GM12878 (cell line): Measurements from ENCODE around the gene IGF1R. TPM values are rescaled to one million over a fixed set of nuclear protein-coding genes. Genes with fewer than 3 reads are reported as not detected.

Source experiments
- ATAC-seq: fragments of 200-7000 bp; cut with Tn5 transposase; 3 replicates; pipeline ENCODE4 v1.9.1; 2020; ENCODE audit warnings: mild to moderate bottlenecking, moderate library complexity
- BruUV-seq: library from RNA; stranded (reverse); fragments of 400-500 nt; replicated peaks from 2 replicates; lab custom pipeline; 2021; lab: Mats Ljungman, UMichigan
- CTCF ChIA-PET: fragments of 300-600 bp; sonication (Branson Sonifier 250); formaldehyde crosslinking; extraction: SDS; loops from one replicate; lab custom pipeline; 2021; ENCODE audit warnings: inconsistent platforms; lab: Yijun Ruan, JAX
- POLR2A ChIA-PET: fragments of 350-600 bp; formaldehyde crosslinking; extraction: SDS; loops from one replicate; lab custom pipeline; 2021; ENCODE audit warnings: inconsistent platforms; lab: Charles Lee
- RAD21 ChIA-PET: fragments of 300-600 bp; sonication (Branson Sonifier 250); formaldehyde crosslinking; loops from one replicate; lab custom pipeline; 2023; ENCODE audit warnings: antibody characterized with exemption; ENCODE audit not compliant: unreplicated experiment; lab: Charles Lee
- SMC1A ChIA-PET: fragments of 300-600 bp; sonication (Branson Sonifier 250); formaldehyde crosslinking; loops from one replicate; lab custom pipeline; 2023; ENCODE audit not compliant: unreplicated experiment, uncharacterized antibody; lab: Charles Lee
- DNase-seq: peaks from one replicate; pipeline ENCODE4 v3.0.0-alpha.2; 2011; ENCODE audit warnings: low read depth, low spot score
- FAIRE-seq: peaks from 3 replicates; lab custom pipeline; 2011; peaks lifted over from hg19 to GRCh38; lab: Jason Lieb, UNC
- H2AFZ ChIP-seq: 2 replicates; pipeline ENCODE4 v1.6.0; 2011; ENCODE audit warnings: low read depth, low read length, control low read depth; ENCODE audit not compliant: control insufficient read depth
- H3K27ac ChIP-seq: 2 replicates; pipeline ENCODE4 v1.5.1; 2011; ENCODE audit warnings: control low read depth; ENCODE audit not compliant: control insufficient read depth, insufficient read depth
- H3K27me3 ChIP-seq, 2 experiments: replicated peaks in 1 of 2; 2 replicates each; pipeline versions ENCODE4 v1.6.0 to v1.6.1; 2011; ENCODE audit warnings: low read length in 1 of 2; ENCODE audit not compliant: control insufficient read depth in 2 of 2, insufficient read depth in 2 of 2
- H3K36me3 ChIP-seq, 2 experiments: 2 replicates each; pipeline ENCODE4 v1.5.1; 2011; ENCODE audit warnings: low read length in 1 of 2; ENCODE audit not compliant: control insufficient read depth in 2 of 2, insufficient read depth in 2 of 2
- H3K4me1 ChIP-seq: 2 replicates; pipeline ENCODE4 v1.6.1; 2011; ENCODE audit warnings: mild to moderate bottlenecking, low read length, moderate library complexity, mixed read lengths; ENCODE audit not compliant: control insufficient read depth, insufficient read depth
- H3K4me2 ChIP-seq: 2 replicates; pipeline ENCODE4 v1.6.0; 2011; ENCODE audit warnings: control low read depth; ENCODE audit not compliant: control insufficient read depth, insufficient read depth
- H3K4me3 ChIP-seq: fragments of 200-600 bp; sonication (generic); 2 replicates; pipeline ENCODE4 v1.5.1; 2016
- H3K79me2 ChIP-seq: 2 replicates; pipeline ENCODE4 v1.6.0; 2011; ENCODE audit warnings: low read length; ENCODE audit not compliant: control insufficient read depth, insufficient read depth
- H3K9ac ChIP-seq: 2 replicates; pipeline ENCODE4 v1.8.0; 2011; ENCODE audit warnings: low read length, control low read depth, mixed read lengths; ENCODE audit not compliant: control insufficient read depth, insufficient read depth
- H3K9me3 ChIP-seq: replicated peaks from 3 replicates; pipeline ENCODE4 v1.5.1; 2011; ENCODE audit warnings: mild to moderate bottlenecking, low read length; ENCODE audit not compliant: control insufficient read depth, insufficient read depth
- H4K20me1 ChIP-seq: 2 replicates; pipeline ENCODE4 v1.6.0; 2011; ENCODE audit not compliant: control insufficient read depth, insufficient read depth
- FOXK2 ChIP-seq: fragments of 450-650 bp; IDR thresholded peaks from 2 replicates; pipeline ENCODE4 v1.6.1; 2017; ENCODE audit warnings: mild to moderate bottlenecking, moderate library complexity
- GABPA ChIP-seq: IDR thresholded peaks from 2 replicates; pipeline ENCODE4 v1.6.1; 2014; ENCODE audit warnings: antibody characterized with exemption, low read depth, mild to moderate bottlenecking, inconsistent platforms
- HDGF ChIP-seq: fragments of 450-650 bp; IDR thresholded peaks from 2 replicates; pipeline ENCODE4 v1.6.1; 2016; ENCODE audit warnings: antibody characterized with exemption
- JUND ChIP-seq: IDR thresholded peaks from 2 replicates; pipeline ENCODE4 v1.6.1; 2012; ENCODE audit warnings: low read depth, mild to moderate bottlenecking, low read length, improper control_type of control experiment, moderate library complexity
- KDM1A ChIP-seq: fragments of 200-600 bp; sonication (generic); IDR thresholded peaks from 2 replicates; pipeline ENCODE4 v1.6.1; 2016; ENCODE audit warnings: borderline replicate concordance
- LARP7 ChIP-seq: fragments of 450-650 bp; IDR thresholded peaks from 2 replicates; pipeline ENCODE4 v1.6.1; 2017; ENCODE audit warnings: mild to moderate bottlenecking
- MXI1 ChIP-seq: fragments of 150-350 bp; IDR thresholded peaks from 2 replicates; pipeline ENCODE4 v1.6.1; 2011; ENCODE audit warnings: low read depth, mild to moderate bottlenecking, inconsistent platforms, low read length, improper control_type of control experiment
- NFIC ChIP-seq: IDR thresholded peaks from 2 replicates; pipeline ENCODE4 v1.6.1; 2012; ENCODE audit warnings: low read depth, mild to moderate bottlenecking, inconsistent platforms, low read length, moderate library complexity
- NFXL1 ChIP-seq: fragments of 450-650 bp; IDR thresholded peaks from 2 replicates; pipeline ENCODE4 v1.6.1; 2017; ENCODE audit warnings: antibody characterized with exemption, mild to moderate bottlenecking, borderline replicate concordance
- NRF1 ChIP-seq: conservative IDR thresholded peaks from 2 replicates; pipeline ENCODE4 v1.6.1; 2011; ENCODE audit warnings: mild to moderate bottlenecking, low read depth, low read length, improper control_type of control experiment
- RB1 ChIP-seq: fragments of 450-650 bp; formaldehyde crosslinking; IDR thresholded peaks from 2 replicates; pipeline ENCODE4 v1.6.1; 2017; ENCODE audit warnings: mild to moderate bottlenecking, borderline replicate concordance
- SIX5 ChIP-seq: IDR thresholded peaks from 2 replicates; pipeline ENCODE4 v1.6.1; 2011; ENCODE audit warnings: mild to moderate bottlenecking, low read depth, low read length, moderate library complexity; ENCODE audit not compliant: severe bottlenecking
- SMC3 ChIP-seq: IDR thresholded peaks from 2 replicates; pipeline ENCODE4 v1.6.1; 2011; ENCODE audit warnings: low read length, improper control_type of control experiment, borderline replicate concordance
- SP1 ChIP-seq: IDR thresholded peaks from one replicate; pipeline ENCODE4 v1.6.1; 2011; ENCODE audit warnings: low read depth, low read length
- SPI1 ChIP-seq: IDR thresholded peaks from 2 replicates; pipeline ENCODE4 v1.6.1; 2011; ENCODE audit warnings: low read depth, mild to moderate bottlenecking, low read length, moderate library complexity, borderline replicate concordance; ENCODE audit not compliant: insufficient read depth
- SREBF1 ChIP-seq: IDR thresholded peaks from 2 replicates; pipeline ENCODE4 v1.6.1; 2012; ENCODE audit warnings: mild to moderate bottlenecking, low read length
- WGBS: methylation state at CpG from one replicate; pipeline ENCODE4 v1.1.6; 2016; ENCODE audit warnings: low lambda C conversion rate; ENCODE audit not compliant: insufficient replicate concordance, insufficient coverage; ENCODE audit errors: missing lambda C conversion rate; 5-methylcytosine and 5-hydroxymethylcytosine counted together
- in situ Hi-C: fragments of 300-500 bp; cut with MboI; formaldehyde crosslinking; loops from 9 replicates; pipeline ENCODE4 v1.14.3; 2018; ENCODE audit warnings: mixed read lengths
- intact Hi-C: fragments of 100-400 bp; cut with micrococcal nuclease; formaldehyde crosslinking; loops from one replicate; pipeline ENCODE4 v1.14.2; 2022; ENCODE audit not compliant: unreplicated experiment
- polyA plus RNA-seq, 11 experiments: library from polyadenylated mRNA; depleted of rRNA in 4 of 11; unstranded in 6 of 11; stranded (reverse) in 5 of 11; fragments of >200 nt; fragmentation: Nextera tagmentation in 4 of 11; fragmentation: Illumina TruSeq in 1 of 11; extraction: Ambion mirVana in 4 of 11; extraction: Trizol in 1 of 11; gene quantifications; 1 replicate in 1 of 11; 2 replicates in 10 of 11; pipeline versions ENCODE4 v1.2.1 to v1.2.3, GENCODE V29; 2011 to 2016; ENCODE audit warnings: inconsistent platforms in 2 of 11, missing spikeins in 2 of 11, low read depth in 1 of 11
- total RNA-seq, 4 experiments: library from RNA; depleted of rRNA in 3 of 4; stranded (reverse); fragments of >200 nt in 3 of 4; fragmentation: Illumina TruSeq in 1 of 4; extraction: Trizol in 1 of 4; gene quantifications; 2 replicates each; pipeline versions ENCODE4 v1.2.1 to v1.2.3, GENCODE V29; 2013 to 2021
- TF ChIP-seq, protein P1 (sequence below): IDR thresholded peaks from 2 replicates; pipeline ENCODE4 v1.6.1; 2012; ENCODE audit warnings: low read depth, low read length, improper control_type of control experiment
- TF ChIP-seq, protein P2 (sequence below): IDR thresholded peaks from 2 replicates; pipeline ENCODE4 v1.6.1; 2011; ENCODE audit warnings: borderline replicate concordance, low read depth, mild to moderate bottlenecking, moderate library complexity, low read length; ENCODE audit not compliant: insufficient read depth, poor library complexity, severe bottlenecking

Gene IGF1R
- total and polyA plus RNA-seq, 10 of the 15 experiments (the other 5 are each of a cell fraction or from before 2014, with no cell fraction given): 0.03 to 2.7 (median 0.66) TPM

- CTCF ChIA-PET: no interaction called here
- in situ Hi-C loops: no loop called here
- POLR2A ChIA-PET: no interaction called here
- no peak overlapping the region for H2AFZ ChIP-seq
- no peaks in the 10 kb centered on the region for H3K79me2 ChIP-seq
- no peak overlapping the region for H3K27ac ChIP-seq
- H3K36me3 ChIP-seq: no peaks in the 10 kb centered on the region
- H3K4me2 ChIP-seq: no peak overlapping the region
- TF ChIP-seq, protein P1, sequence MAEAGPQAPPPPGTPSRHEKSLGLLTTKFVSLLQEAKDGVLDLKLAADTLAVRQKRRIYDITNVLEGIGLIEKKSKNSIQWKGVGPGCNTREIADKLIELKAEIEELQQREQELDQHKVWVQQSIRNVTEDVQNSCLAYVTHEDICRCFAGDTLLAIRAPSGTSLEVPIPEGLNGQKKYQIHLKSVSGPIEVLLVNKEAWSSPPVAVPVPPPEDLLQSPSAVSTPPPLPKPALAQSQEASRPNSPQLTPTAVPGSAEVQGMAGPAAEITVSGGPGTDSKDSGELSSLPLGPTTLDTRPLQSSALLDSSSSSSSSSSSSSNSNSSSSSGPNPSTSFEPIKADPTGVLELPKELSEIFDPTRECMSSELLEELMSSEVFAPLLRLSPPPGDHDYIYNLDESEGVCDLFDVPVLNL: no peak
- no peak for TF ChIP-seq NFIC
- no peak for TF ChIP-seq NRF1
- TF ChIP-seq HDGF: no peak
- no peak for TF ChIP-seq NFXL1
- no peak for TF ChIP-seq FOXK2
- TF ChIP-seq SPI1: no peak
- TF ChIP-seq SMC3: no peak
- no peak for TF ChIP-seq GABPA
- no peak for TF ChIP-seq JUND
- no peak for TF ChIP-seq SIX5
- TF ChIP-seq MXI1: no peak
- TF ChIP-seq SREBF1: no peak
- no peak for TF ChIP-seq KDM1A
- no peak for TF ChIP-seq LARP7
- TF ChIP-seq RB1: no peak
- TF ChIP-seq, protein P2, sequence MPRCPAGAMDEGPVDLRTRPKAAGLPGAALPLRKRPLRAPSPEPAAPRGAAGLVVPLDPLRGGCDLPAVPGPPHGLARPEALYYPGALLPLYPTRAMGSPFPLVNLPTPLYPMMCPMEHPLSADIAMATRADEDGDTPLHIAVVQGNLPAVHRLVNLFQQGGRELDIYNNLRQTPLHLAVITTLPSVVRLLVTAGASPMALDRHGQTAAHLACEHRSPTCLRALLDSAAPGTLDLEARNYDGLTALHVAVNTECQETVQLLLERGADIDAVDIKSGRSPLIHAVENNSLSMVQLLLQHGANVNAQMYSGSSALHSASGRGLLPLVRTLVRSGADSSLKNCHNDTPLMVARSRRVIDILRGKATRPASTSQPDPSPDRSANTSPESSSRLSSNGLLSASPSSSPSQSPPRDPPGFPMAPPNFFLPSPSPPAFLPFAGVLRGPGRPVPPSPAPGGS: no peak
- TF ChIP-seq SP1: no peak
- H3K9me3 ChIP-seq: no peaks in the 10 kb centered on the region
- H3K4me1 ChIP-seq: no peaks in the 10 kb centered on the region
- no peak for FAIRE-seq
- intact Hi-C loops: no loop called here
- no peak for DNase-seq
- no peaks in the 10 kb centered on the region for H4K20me1 ChIP-seq
- RAD21 ChIA-PET: interaction anchor here (0.6 kb wide), 1 partner anchor 271 kb away, joined by 3 read pairs; no protein-coding TSS in a partner anchor
- H3K4me3 ChIP-seq: no peak overlapping the region
- WGBS: 8% methylated on average over 6 of the region's 6 CpGs
- SMC1A ChIA-PET: interaction anchor here (1.2 kb wide), 1 partner anchor 14 kb away, joined by 3 read pairs; no protein-coding TSS in a partner anchor
- H3K27me3 ChIP-seq: no peaks in the 10 kb centered on the region
- ATAC-seq: no peak
- H3K9ac ChIP-seq: no peak overlapping the region
- BruUV-seq: no TSS peak
Measured at GRCh38 chr15:98801234-98801561, 152.9 kb downstream of the IGF1R start.
